Testis (tissue), 2 donors: ENCODE data around the gene CR1L.

Source experiments
- CTCF ChIP-seq, 3 experiments: fragments of 450-650 bp in 2 of 3; fragments of 200-600 bp in 1 of 3; sonication (generic) in 1 of 3; IDR thresholded peaks; one replicate each; pipeline ENCODE4 v1.5.1; 2016 to 2019; ENCODE audit warnings: antibody characterized with exemption in 3 of 3, mild to moderate bottlenecking in 2 of 3, moderate library complexity in 1 of 3
- POLR2A ChIP-seq: fragments of 450-650 bp; IDR thresholded peaks from one replicate; pipeline ENCODE4 v1.6.1; 2017; ENCODE audit warnings: antibody characterized with exemption, mild to moderate bottlenecking, moderate library complexity

GRCh38 chr1:207747627-207748492 lies 102.9 kb downstream of the CR1L start:
- no peak for TF ChIP-seq CTCF (IDR thresholded peaks at IDR 0.05)
- no peak for TF ChIP-seq POLR2A
